GM21619 (cell line): ENCODE measurements around the gene EXD3.
"Not testable (repeated sequence)": the region's sequence is repeated elsewhere in the genome, so short reads cannot be mapped to it uniquely, and the experiment has no call there.

ENCODE experiments used
- ATAC-seq: cut with Tn5 transposase; IDR thresholded peaks from one replicate; pipeline ENCODE4 v1.9.1; 2021; ENCODE audit not compliant: unreplicated experiment

EXD3 gene

DNA sequence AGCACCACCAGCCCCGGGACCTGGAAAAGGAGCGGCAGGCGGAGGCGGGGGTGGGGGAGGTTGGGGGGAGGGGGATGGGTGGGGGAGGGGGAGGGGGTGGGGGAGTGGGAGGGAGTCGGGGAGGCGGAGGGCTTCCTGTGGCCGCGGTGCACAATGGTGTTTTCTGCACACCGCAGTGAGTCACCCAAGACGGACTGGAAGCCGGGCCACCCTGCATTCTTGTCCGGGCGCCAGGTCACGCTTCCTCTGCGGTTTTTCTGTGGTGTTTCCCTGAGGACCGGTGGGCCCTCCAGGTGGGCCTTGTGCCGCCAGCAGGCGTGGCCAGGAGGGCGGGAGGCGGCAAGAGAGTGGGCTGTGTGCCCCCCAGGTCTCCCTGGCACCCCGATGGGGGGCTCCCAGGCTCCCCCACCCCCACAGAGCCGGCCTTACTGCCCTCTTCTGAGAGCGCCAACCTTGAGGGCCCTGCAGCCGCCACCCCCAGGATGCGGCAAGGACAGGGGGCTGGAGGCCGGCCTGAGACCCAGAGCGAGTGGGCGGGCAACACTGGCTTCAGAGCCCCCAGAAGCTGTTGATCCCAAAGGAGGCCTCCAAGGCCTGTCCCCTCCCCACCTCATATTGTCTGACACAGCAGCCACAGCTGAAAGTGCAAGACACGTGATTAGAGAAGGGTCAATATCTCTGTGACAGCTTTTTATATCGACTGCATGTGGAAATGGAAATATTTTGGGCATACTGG, 11.1 kb downstream of the EXD3 start:
- ATAC-seq = no peak

DNA sequence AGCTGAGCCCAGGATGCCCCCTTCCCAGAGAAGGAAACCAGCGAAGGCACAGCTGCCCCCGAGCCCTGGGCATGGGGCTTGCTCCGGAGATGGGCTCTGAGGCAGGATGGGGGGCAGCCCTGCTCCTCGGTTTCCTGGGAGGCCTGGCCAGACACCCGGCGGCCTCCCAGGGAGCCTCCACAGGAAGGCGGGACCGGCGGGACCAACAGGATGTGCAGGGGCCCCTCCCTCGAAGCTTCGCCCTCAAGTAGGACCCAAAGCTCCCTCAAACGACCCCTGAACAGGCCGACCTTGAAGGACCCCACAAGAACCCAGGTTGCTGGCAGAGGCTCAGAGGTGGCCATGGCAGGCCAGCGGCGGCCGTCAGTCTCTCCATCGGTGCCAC, 11.7 kb downstream of the EXD3 start:
- no peak for ATAC-seq

DNA sequence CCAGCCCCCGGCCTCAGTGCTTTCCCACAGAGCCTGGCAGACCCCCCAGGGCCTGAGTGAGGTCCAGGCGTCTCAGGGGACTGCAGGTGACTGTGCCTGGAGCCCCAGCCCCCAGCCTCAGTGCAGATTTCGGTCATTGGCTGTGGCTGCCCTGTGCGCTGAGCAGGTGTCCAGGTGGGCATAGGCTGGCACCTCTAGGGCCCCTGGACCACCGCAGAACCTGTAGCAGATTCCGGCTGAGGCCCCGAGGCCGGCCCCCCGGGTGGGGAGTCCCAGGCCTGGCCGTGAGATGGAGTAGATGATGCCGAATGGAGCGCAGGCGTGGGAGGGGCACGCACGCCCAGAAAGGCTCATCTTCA, 12.1 kb downstream of the EXD3 start:
- no peak for ATAC-seq

DNA sequence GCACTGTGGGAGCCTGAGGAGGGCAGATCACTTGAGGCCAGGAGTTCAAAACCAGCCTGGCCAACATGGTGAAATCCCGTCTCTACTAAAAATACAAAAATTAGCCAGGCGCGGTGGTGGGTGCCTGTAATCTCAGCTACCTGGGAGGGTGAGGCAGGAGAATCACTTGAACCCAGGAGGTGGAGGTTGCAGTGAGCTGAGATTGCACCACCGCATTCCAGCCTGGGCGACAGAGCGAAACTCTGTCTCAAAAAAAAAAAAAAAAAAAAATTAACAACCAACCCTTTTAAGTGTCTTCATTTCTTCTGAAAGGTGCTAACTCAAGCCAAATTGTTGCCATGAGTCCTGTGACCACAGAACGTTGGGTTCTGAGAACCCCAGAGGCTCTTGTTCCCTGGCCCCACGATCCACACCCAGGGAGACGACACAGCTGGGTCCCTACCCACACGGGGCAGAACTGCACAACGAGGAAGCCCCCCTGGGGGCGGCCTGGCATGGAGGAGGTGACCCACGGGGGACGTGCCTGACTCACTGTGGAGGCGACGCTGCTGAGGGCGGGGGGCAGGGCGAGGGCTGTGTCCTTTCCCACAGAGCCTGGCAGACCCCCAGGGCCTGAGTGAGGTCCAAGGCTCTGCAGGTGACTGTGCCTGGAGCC, 12.6 kb downstream of the EXD3 start:
- ATAC-seq = not testable (repeated sequence)

DNA sequence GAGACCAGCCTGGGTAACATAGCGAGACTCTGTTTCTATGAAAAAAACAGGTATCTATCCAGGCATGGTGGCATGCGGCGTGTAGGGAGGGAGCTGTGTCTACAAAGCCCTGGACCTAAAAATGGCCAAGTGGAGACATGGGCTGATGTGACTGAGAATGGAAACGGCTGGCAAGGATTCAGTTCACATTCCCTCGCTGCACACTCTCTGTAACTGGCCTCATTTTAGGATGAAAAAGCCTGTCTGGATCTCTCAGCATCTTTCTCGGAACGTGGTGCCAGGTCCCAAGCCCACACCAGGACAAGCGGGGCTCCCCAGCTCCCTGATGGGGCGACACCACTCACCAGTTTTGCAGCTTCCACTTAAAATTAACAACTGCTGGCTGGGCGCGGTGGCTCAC, 13.4 kb downstream of the EXD3 start:
- ATAC-seq = no peak

DNA sequence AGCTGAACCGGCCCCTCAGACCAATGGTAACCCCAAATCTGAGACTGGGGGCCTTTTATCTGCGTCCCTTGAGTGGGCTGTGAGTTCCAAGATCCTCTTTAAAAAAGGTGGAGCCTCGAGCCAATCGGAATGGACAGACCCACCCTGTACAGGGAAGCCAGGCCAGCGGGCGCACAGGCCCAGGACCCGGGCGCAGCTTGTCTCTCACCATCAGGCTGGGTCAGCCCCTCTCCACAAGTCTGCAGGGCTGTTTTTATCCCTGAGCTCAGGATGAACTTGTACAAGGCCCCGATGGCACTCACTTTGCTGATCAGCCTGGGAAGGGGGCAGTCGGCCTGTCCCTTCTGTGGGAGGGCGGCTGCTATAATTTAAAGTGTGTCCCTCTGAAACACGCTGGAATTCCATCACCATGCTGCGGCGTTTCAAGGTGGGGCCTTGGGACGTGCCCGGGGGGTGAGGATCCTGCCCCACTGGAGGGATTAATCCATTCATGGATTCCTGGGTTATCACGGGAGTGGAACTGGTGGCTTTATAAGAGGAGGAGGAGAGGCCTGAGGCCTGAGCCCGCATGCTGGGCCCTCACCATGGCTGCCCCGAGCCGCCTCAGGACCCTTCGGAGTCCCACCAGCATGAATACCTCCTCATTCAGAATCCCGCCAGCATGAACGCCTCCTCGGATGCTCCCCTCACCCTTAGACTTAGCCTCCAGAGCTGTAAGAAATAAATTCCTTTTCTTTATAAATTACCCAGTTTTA, 14.1 kb downstream of the EXD3 start:
- ATAC-seq = no peak

DNA sequence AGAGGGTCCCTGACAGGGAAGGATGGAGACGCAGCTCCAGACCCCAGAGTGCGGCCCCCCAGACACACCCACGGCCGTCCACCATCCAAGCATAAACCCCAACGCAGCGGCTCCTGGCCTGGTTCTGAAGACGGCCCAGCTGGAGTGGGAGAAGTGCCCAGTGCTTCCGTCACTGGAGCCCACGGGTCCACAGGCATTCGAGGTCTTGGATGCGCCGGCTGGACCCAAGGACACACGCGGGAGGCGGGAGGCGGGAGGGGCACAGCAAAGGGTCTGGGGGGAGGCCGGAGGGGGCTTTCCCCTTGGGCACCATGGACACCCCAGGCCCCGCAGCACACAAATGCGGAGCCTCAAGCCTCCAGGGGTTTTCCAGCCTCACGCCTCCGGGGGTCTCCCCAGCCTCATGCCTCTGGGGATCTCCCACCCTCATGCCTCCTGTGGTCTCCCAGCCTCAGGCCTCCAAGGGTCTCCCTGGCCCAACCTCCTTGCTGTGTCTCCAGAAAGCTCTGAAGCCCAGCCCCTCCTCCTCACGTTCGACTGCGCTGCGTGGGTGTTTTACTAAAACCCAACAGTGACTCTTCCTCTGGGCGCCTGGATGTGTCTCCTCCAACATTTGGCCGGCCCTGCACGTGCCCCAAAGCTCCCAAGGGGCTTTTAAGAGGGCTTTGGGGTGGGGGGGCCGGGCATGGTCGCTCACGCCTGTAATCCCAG, 15.2 kb downstream of the EXD3 start:
- ATAC-seq = no peak

DNA sequence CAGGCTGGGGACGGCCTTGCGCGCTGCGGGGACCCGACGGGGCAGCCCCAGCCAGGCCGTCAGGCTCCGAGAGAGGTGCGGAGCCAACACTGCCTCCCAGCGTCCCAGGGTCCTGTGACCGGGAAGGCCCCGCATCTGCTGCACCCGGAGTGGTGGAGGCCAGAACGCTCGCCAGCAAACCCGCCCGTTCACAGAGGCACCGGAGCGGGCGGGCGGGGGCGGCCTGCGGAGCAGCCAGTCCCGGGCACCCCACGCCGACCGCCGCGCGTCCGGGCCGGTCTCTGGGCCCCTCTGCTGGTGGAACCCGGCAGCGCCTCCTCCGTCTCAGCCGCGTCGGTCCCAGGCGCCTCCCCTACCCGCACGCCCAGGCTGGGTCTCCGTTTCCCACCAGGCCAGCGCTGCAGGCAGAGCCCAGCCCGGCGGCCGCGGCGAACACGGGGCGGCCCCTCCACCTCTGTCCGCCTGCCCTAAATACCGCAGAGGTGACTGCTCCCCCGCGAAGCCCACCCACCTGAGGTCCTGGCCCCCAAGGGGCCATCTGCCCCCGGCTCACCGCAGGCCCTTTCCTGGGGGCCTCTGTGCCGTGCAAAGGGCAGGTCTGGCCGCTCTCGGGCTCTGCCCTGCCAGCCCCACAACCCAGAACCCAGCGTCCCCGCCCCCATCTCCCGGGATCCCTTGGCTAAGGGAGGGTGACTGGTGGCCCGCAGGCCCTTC, 15.9 kb downstream of the EXD3 start:
- no peak for ATAC-seq

DNA sequence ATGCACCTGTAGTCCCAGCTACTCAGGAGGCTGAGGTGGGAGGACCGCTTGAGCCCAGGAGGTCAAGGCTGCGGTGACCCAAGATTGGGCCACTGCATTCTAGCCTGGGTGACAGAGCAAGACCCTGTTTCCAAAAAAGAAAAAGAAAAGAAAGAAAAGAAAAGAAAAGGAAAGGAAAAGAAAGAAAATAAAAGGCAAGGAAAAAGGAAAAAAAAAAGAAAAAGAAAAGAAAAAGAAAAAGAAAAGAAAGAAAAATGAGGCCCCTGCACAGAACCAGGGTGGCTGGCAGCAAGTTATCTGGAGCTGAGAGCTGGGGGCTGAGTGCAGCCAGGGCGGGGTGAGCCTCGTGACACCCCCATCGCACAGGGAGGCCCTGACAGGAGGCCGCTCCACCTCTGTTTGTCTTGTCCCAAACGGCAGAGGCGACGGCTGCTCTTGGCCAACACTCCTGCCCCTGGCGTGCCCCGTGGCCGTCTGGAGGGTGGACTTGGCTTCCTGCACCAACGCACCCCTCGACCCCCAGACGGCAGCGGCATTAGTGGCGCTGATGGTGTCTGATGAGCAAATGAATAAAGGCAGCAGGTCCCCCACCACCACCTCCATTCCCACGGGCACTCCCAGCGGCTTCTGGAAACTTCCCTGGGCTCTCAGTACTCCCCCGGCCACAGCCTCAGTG, 16.7 kb downstream of the EXD3 start:
- no peak for ATAC-seq

DNA sequence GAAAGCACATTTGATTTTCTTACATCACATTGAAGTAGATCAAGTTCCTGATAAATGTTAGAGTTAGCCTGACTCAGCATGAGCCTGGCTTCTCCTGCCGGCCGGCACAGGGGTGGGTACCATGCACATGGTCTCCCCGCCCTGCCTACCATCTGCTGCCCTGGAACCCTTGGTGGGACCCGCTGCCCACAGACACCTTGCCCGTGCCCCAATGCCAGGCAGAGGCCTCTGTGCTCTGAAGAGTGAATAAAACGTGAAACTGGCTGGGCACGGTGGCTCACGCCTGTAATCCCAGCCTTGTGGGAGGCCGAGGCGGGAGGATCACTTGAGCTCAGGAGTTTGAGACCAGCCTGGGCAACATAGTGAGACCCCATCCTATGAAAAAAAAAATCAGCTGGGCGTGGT, 17.3 kb downstream of the EXD3 start:
- no peak for ATAC-seq

DNA sequence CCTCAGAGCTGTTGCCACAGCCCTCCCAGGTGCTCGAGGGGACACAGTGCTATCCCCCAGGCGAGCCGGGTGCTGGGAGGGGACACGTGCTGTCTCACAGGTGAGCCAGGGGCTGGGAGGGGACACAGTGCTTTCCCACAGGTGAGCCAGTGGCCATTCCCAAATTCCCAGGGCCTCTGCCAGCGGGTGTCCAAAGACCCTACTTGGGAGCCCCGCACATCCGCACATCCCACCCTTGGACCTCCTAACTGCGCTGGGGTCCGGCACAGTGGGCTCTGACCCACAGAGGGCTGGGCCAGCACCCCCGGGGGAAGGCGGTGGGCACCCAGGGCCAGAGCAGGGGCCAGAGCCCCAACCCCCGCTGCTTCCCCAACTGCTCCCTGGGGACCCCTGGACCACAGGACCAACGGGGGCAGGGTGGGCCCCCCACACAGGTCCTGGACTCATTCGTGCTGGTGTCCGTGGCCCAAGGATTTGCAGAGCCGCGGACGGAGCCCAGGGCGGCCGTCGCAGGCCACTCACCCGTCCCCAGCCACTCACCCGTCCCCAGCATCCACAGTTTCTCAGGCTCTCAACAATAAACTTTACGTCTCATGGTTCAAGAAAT, 17.9 kb downstream of the EXD3 start:
- ATAC-seq = no peak

DNA sequence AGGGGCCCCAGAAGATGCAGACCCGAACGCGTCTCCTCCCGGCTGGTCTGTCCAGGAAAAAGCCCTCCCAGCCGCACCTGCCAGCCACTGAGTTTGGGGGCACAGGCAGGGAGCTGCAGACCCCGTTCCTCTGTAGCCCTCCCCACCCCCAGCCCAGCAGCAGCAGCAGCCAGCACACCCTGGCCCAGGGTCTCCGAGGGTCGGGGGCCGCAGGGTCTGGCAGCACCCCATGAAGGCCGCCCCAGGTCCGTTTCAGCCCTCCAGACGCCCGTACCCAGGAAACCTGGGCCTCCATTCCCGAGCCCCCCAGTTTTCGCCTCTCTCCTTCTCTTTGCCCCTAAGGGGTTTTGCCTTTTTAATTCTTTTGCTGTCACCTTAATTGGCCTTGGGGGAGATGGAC, 19.7 kb downstream of the EXD3 start:
- ATAC-seq = no peak

DNA sequence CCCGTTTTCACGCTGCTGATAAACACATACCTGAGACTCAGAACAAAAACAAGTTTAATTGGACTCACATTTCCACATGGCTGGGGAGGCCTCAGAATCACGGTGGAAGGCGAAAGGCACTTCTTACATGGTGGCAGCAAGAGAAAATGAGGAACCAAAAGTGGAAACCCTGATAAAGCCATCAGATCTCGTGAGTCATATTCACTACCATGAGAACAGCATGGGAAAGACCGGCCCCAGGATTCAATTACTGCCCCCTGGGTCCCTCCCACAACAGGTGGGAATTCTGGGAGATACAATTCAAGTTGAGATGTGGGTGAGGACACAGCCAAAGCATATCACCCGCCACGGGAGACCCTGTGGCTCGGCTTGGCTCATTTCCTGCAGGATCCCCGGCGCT, 20.2 kb downstream of the EXD3 start:
- ATAC-seq = no peak

DNA sequence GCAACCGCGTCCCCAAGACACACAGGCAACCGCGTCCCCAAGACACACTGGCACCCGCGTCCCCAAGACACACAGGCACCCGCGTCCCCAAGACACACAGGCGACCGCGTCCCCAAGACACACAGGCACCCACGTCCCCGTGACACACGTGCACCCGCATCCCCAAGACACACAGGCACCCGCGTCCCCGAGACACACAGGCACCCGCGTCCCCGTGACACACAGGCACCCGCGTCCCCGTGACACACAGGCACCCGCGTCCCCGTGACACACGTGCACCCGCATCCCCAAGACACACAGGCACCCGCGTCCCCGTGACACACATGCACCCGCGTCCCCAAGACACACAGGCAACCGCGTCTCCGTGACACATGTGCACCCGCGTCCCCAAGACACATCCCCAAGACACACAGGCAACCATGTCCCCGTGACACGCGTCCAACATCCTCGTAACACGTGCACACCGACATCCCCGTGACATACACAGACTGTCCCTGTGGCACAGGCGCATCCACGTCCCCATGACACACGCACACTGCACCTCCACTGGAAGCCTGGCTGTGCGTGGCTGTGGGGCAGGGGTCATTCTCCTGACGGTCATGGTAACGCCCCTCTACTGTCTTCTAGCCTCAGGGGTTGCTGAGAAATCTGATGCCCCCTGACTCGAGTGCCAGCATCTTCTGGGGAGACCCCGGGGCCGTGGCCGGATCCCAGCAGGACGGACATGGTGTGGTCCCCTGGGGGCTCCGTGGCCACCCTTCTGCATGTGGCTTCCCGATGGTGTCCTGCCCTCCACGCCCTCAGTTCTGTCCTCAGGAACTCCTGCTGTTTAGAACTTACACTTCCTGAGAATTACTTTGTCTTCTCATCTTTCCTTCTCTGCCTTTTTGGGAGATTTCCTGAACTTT, 24.1 kb downstream of the EXD3 start:
- no peak for ATAC-seq

DNA sequence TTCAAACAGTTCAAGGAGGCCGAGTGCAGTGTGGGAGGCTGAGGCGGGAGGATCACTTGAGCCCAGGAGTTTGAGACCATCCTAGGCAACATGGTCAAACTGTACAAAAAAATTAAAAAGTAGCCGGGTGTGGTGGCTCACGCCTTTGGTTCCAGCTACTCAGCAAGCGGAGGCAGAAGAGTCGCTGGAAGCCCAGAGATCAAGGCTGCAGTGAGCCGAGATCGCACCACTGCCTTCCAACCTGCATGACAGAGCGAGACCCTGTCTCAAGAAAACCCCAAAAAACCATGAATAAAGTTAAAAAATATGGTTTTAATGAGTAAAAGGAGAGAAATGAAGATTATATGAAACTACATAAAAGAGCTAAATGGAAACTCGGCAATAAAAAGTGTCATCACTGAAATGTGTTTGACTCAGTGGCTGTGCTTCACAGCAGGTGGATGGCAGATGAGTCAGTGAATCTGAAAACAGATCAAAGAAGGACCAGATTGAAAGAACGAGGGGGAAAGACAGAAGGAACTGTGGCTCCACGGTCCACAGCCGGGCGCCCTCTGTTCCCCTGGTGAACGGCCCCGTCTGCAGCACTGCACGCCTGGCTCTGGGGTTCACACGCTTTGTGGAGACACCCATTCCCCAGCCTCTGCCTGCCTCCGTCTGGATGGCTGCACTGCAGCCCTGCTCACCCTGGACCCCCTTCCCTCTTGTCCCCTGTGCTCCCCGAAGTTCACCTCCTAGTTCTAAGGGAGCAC, 25.1 kb downstream of the EXD3 start:
- ATAC-seq = no peak

DNA sequence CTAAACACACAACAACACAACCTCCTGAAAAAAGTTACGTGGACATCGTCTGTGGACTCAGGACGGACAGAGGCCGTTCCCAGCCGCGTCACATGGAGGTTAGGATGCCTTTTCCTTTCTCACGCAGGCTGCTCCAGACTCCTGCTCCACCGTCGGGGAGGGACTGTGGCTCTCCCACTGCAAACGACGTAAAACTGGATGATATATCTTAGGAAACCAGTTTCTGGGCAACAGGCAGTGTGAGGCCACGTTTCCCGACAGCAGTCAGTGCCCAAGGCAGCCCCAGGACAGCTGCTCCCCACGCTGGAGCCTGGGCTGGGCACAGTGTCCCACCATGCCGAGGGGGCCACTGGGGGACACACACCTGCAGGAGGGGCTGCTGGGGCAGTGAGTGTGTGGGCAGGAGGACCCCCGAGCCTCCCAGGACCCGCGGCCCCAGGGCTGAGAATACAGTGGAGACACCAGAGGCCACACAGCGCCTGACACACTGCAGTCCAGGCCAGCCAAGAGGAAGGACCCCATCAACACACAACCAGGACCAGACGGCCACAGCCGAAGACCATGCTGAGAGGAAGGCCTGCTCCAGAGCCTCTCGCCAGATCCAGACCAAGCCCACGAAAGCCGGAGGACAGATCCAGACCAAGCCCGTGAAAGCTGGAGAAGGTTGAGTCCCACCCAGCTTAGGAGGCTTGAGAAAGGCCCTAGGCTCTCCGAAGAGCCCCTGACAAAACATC, 26.2 kb downstream of the EXD3 start:
- ATAC-seq = no peak

DNA sequence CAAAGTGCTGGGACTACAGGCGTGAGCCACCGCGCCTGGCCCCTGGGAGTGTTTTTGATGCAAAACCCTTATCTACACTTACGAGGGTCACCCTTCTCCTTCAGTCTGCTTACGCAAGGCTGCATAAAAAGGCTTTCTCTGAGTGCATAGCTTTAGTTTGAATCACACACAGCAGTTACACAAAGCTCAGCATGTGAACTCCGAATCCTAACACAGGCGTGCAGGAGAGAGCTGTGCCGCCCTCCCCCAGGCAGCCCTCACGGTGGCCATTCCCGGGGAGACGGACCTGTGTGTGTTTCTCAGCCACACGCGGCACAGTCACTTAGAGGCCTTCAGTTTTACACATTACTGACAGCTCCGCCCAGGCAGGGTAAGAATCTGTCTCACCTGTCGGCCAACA, 26.7 kb downstream of the EXD3 start:
- no peak for ATAC-seq

DNA sequence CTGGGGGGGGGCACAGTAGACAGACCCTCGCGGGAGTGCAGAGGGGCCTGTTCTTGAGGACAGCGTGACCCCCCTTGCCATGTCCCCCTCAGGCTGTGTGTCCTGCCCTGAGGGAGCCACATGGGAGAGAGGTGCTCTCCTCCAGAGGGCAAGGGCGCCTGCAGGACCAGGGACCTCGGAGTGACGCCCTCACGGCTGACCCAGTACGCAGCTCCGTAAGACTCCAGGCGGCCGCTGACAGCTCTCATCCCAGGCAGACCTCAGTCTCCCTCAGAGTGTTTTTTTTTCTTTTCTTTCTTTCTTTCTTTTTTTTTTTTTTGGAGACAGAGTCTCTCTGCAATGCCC, 27.3 kb downstream of the EXD3 start:
- no peak for ATAC-seq
